Smooth muscle cell (in vitro differentiated cells): ENCODE data around the gene OTOP3. TPM values are rescaled to one million over a fixed set of nuclear protein-coding genes. Genes with fewer than 3 reads are reported as not detected.

ENCODE experiments used
- DNase-seq: peaks from one replicate; lab custom pipeline; 2025; ENCODE audit not compliant: unreplicated experiment; lab: John Stamatoyannopoulos, UW
- H2AFZ ChIP-seq: fragments of 200-600 bp; sonication (generic); 2 replicates; pipeline ENCODE4 v1.6.0; 2016; ENCODE audit warnings: antibody characterized with exemption, low read depth, mild to moderate bottlenecking
- H3F3A ChIP-seq: fragments of 200-600 bp; sonication (generic); 2 replicates; pipeline ENCODE4 v1.6.0; 2017; ENCODE audit warnings: antibody characterized with exemption, low read depth
- H3K27ac ChIP-seq: fragments of 200-600 bp; sonication (generic); 2 replicates; pipeline ENCODE4 v1.5.1; 2016; ENCODE audit warnings: low read depth, mild to moderate bottlenecking
- H3K27me3 ChIP-seq: fragments of 200-600 bp; sonication (generic); 2 replicates; pipeline ENCODE4 v1.6.1; 2016; ENCODE audit warnings: low read depth, mild to moderate bottlenecking
- H3K36me3 ChIP-seq: fragments of 200-600 bp; sonication (generic); 2 replicates; pipeline ENCODE4 v1.5.1; 2016; ENCODE audit warnings: low read depth
- H3K4me1 ChIP-seq: fragments of 200-600 bp; sonication (generic); 2 replicates; pipeline ENCODE4 v1.5.1; 2016; ENCODE audit warnings: low read depth
- H3K4me2 ChIP-seq: fragments of 200-600 bp; sonication (generic); 2 replicates; pipeline ENCODE4 v1.6.0; 2016; ENCODE audit warnings: mild to moderate bottlenecking
- H3K4me3 ChIP-seq: fragments of 200-600 bp; sonication (generic); 2 replicates; pipeline ENCODE4 v1.5.1; 2016; ENCODE audit warnings: mild to moderate bottlenecking
- H3K79me2 ChIP-seq: fragments of 200-600 bp; sonication (generic); 2 replicates; pipeline ENCODE4 v1.6.0; 2016; ENCODE audit warnings: low read depth, mild to moderate bottlenecking
- H3K9ac ChIP-seq: fragments of 200-600 bp; sonication (generic); 2 replicates; pipeline ENCODE4 v1.6.0; 2016; ENCODE audit warnings: low read depth
- H3K9me3 ChIP-seq: fragments of 200-600 bp; sonication (generic); replicated peaks from 2 replicates; pipeline ENCODE4 v1.5.1; 2016; ENCODE audit warnings: low read depth
- H4K20me1 ChIP-seq: fragments of 200-600 bp; sonication (generic); 2 replicates; pipeline ENCODE4 v1.6.0; 2016; ENCODE audit warnings: low read depth
- WGBS: methylation state at CpG from one replicate; pipeline ENCODE4 v1.1.7; 2016; ENCODE audit warnings: low lambda C conversion rate; 5-methylcytosine and 5-hydroxymethylcytosine counted together
- polyA plus RNA-seq: library from polyadenylated mRNA; unstranded; fragments of >200 nt; fragmentation: Nextera tagmentation; extraction: Ambion mirVana; gene quantifications from 2 replicates; pipeline ENCODE4 v1.2.1, GENCODE V29; 2016
- total RNA-seq: library from RNA; depleted of rRNA; stranded (reverse); fragments of >200 nt; gene quantifications from 2 replicates; pipeline ENCODE4 v1.2.3, GENCODE V29; 2014
- TF ChIP-seq, protein P1 (sequence below): fragments of 200-600 bp; sonication (generic); IDR thresholded peaks from 2 replicates; pipeline ENCODE4 v1.5.1; 2017; ENCODE audit warnings: borderline replicate concordance, mild to moderate bottlenecking, antibody characterized with exemption; ENCODE audit not compliant: insufficient read depth, poor library complexity, severe bottlenecking

OTOP3 gene
- total and polyA plus RNA-seq, 2 experiments from 2014 or later, result not detected

- H3K27me3 ChIP-seq, result peaks cover 92% of the 10 kb centered on the region
- no peak overlapping the region for H3K9ac ChIP-seq
- 60% methylated on average over 11 of the region's 11 CpGs for WGBS
- no peaks in the 10 kb centered on the region for H3F3A ChIP-seq
- no peaks in the 10 kb centered on the region for H3K36me3 ChIP-seq
- TF ChIP-seq, protein P1, sequence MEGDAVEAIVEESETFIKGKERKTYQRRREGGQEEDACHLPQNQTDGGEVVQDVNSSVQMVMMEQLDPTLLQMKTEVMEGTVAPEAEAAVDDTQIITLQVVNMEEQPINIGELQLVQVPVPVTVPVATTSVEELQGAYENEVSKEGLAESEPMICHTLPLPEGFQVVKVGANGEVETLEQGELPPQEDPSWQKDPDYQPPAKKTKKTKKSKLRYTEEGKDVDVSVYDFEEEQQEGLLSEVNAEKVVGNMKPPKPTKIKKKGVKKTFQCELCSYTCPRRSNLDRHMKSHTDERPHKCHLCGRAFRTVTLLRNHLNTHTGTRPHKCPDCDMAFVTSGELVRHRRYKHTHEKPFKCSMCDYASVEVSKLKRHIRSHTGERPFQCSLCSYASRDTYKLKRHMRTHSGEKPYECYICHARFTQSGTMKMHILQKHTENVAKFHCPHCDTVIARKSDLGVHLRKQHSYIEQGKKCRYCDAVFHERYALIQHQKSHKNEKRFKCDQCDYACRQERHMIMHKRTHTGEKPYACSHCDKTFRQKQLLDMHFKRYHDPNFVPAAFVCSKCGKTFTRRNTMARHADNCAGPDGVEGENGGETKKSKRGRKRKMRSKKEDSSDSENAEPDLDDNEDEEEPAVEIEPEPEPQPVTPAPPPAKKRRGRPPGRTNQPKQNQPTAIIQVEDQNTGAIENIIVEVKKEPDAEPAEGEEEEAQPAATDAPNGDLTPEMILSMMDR, result no peak
- H3K79me2 ChIP-seq, result no peaks in the 10 kb centered on the region
- H3K9me3 ChIP-seq, result no peaks in the 10 kb centered on the region
- H3K4me3 ChIP-seq, result no peak overlapping the region
- H2AFZ ChIP-seq, result no peak overlapping the region
- H3K4me2 ChIP-seq, result no peak overlapping the region
- H3K4me1 ChIP-seq, result no peaks in the 10 kb centered on the region
- H3K27ac ChIP-seq, result no peak overlapping the region
- no peak for DNase-seq
- no peaks in the 10 kb centered on the region for H4K20me1 ChIP-seq
These were observed 1.7 kb downstream of the OTOP3 start for GRCh38 chr17:74937064-74938051.

- H3K9ac ChIP-seq, result no peak overlapping the region
- no peaks in the 10 kb centered on the region for H3K36me3 ChIP-seq
- H3K9me3 ChIP-seq, result no peaks in the 10 kb centered on the region
- peaks cover 89% of the 10 kb centered on the region for H3K27me3 ChIP-seq
- DNase-seq, result no peak
- H3K79me2 ChIP-seq, result no peaks in the 10 kb centered on the region
- H3F3A ChIP-seq, result no peaks in the 10 kb centered on the region
- 64% methylated on average over 8 of the region's 8 CpGs for WGBS
- H4K20me1 ChIP-seq, result no peaks in the 10 kb centered on the region
- no peak overlapping the region for H2AFZ ChIP-seq
- no peak overlapping the region for H3K27ac ChIP-seq
- no peak overlapping the region for H3K4me2 ChIP-seq
- no peak overlapping the region for H3K4me3 ChIP-seq
- no peaks in the 10 kb centered on the region for H3K4me1 ChIP-seq
- TF ChIP-seq, protein P1, result no peak
These were observed 2.7 kb downstream of the OTOP3 start for GRCh38 chr17:74938194-74938950.

- Histone ChIP-seq H3K79me2 (no peaks in the 10 kb centered on the region), H2AFZ (no peak overlapping the region), H3K4me1 (no peaks in the 10 kb centered on the region), H3K9me3 (no peaks in the 10 kb centered on the region), H3K27me3 (peaks cover 78% of the 10 kb centered on the region), H3K27ac (no peak overlapping the region), H3K36me3 (no peaks in the 10 kb centered on the region), H4K20me1 (no peaks in the 10 kb centered on the region), H3K9ac (no peak overlapping the region), H3F3A (no peaks in the 10 kb centered on the region), H3K4me2 (no peak overlapping the region), H3K4me3 (no peak overlapping the region)
- no peak for DNase-seq
- TF ChIP-seq, protein P1, result no peak
- 58% methylated on average over 8 of the region's 8 CpGs for WGBS
These were observed 3.8 kb downstream of the OTOP3 start for GRCh38 chr17:74939534-74939933.
